ENCODE results near the gene TNFRSF11A. TPM values are rescaled to one million over a fixed set of nuclear protein-coding genes. Genes with fewer than 3 reads are reported as not detected.

Gene TNFRSF11A
- total RNA-seq, 1 donor from 2014 or later, result 0.75 TPM

DNA sequence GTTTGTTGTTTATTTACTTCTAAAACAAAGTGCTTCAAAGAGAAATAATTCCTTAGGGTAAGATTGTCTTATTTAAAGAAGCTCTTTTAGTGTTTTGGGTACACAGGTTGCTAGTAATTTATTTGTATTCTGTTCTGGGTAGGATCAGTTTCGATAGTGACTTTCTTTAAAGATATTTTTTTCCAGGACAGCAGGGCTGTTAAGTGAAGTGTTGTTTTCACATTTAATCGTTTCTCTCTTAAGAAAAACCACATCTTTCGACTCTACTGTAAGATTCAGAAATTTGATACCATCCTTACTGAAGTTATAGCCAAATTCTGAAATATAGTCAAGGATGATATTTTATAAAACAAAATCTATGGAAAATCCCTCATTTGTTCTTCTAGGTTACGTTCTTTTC, 17.8 kb downstream of the TNFRSF11A start:
- Mint-ChIP-seq H3K4me3 (ENCODE audit: unreplicated experiment) (no peak overlapping the region), H3K4me1 (ENCODE audit: low read depth, unreplicated experiment) (peaks cover 17% of the 10 kb centered on the region), H3K36me3 (ENCODE audit: low read depth, unreplicated experiment) (no peaks in the 10 kb centered on the region), H3K27me3 (ENCODE audit: low read depth, unreplicated experiment) (peaks cover 22% of the 10 kb centered on the region), H3K27ac (ENCODE audit: unreplicated experiment) (no peak overlapping the region), H3K9me3 (ENCODE audit: unreplicated experiment) (no peaks in the 10 kb centered on the region)
- Histone ChIP-seq H3K9ac (ENCODE audit: low read length) (no peak overlapping the region), H2AFZ (ENCODE audit: low read depth, low read length) (no peak overlapping the region), H3K36me3 (ENCODE audit: insufficient read depth, low read length) (no peaks in the 10 kb centered on the region), H3K9me3 (ENCODE audit: insufficient read depth, low read depth, low read length) (no peaks in the 10 kb centered on the region), H3K79me2 (ENCODE audit: insufficient read depth, low read length) (no peaks in the 10 kb centered on the region), H4K20me1 (ENCODE audit: insufficient read depth, low read length) (no peaks in the 10 kb centered on the region), H3K4me3 (ENCODE audit: insufficient read depth, low read depth, low read length) (no peak overlapping the region), H3K27me3 (ENCODE audit: insufficient read depth, low read length) (peaks cover 33% of the 10 kb centered on the region), H3K4me1 (ENCODE audit: insufficient read depth, low read length) (peaks cover 14% of the 10 kb centered on the region), H3K4me2 (ENCODE audit: low read length) (no peak overlapping the region), H3K27ac (ENCODE audit: low read depth, low read length) (no peak overlapping the region)
- FAIRE-seq, result no peak
- TF ChIP-seq EZH2 (IDR thresholded peaks at IDR 0.05; ENCODE audit: insufficient read depth, low read length), result no peak
- TF ChIP-seq, protein P1, sequence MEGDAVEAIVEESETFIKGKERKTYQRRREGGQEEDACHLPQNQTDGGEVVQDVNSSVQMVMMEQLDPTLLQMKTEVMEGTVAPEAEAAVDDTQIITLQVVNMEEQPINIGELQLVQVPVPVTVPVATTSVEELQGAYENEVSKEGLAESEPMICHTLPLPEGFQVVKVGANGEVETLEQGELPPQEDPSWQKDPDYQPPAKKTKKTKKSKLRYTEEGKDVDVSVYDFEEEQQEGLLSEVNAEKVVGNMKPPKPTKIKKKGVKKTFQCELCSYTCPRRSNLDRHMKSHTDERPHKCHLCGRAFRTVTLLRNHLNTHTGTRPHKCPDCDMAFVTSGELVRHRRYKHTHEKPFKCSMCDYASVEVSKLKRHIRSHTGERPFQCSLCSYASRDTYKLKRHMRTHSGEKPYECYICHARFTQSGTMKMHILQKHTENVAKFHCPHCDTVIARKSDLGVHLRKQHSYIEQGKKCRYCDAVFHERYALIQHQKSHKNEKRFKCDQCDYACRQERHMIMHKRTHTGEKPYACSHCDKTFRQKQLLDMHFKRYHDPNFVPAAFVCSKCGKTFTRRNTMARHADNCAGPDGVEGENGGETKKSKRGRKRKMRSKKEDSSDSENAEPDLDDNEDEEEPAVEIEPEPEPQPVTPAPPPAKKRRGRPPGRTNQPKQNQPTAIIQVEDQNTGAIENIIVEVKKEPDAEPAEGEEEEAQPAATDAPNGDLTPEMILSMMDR (IDR thresholded peaks at IDR 0.05; ENCODE audit: insufficient read depth, low read depth, low read length), result no peak
- DNase-seq (ENCODE audit: low read depth), result no peak

DNA sequence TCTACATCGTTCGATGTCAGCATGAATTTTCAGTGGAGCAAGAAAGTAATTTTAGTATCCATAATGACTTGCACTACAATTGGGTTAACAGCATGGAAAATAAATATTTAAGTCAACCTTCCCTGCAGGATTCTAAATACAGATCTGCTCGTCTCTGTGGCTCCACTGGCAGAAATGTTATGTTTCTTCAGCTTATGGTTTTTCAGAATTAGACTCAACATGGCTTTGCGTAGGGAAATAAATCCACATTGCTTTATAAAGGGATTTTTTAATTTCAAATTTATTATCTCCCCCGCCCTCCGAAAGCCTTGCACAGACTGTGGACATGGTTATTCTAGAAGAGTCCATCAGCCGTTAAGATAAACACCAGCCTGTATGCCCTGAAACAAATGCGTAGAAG, 18.2 kb downstream of the TNFRSF11A start:
- H3K4me2 ChIP-seq (ENCODE audit: low read length), result no peak overlapping the region
- H3K4me3 ChIP-seq (ENCODE audit: insufficient read depth, low read depth, low read length), result no peak overlapping the region
- Mint-ChIP-seq H3K27me3 (ENCODE audit: low read depth, unreplicated experiment) (peaks cover 22% of the 10 kb centered on the region), H3K27ac (ENCODE audit: unreplicated experiment) (no peak overlapping the region), H3K9me3 (ENCODE audit: unreplicated experiment) (no peaks in the 10 kb centered on the region), H3K4me1 (ENCODE audit: low read depth, unreplicated experiment) (peaks cover 17% of the 10 kb centered on the region), H3K36me3 (ENCODE audit: low read depth, unreplicated experiment) (no peaks in the 10 kb centered on the region), H3K4me3 (ENCODE audit: unreplicated experiment) (no peak overlapping the region)
- FAIRE-seq (no peak), DNase-seq (ENCODE audit: low read depth) (no peak)
- H2AFZ ChIP-seq (ENCODE audit: low read depth, low read length), result no peak overlapping the region
- H3K79me2 ChIP-seq (ENCODE audit: insufficient read depth, low read length), result no peaks in the 10 kb centered on the region
- peaks cover 14% of the 10 kb centered on the region for H3K4me1 ChIP-seq (ENCODE audit: insufficient read depth, low read length)
- TF ChIP-seq, protein P1 (IDR thresholded peaks at IDR 0.05; ENCODE audit: insufficient read depth, low read depth, low read length), result no peak
- TF ChIP-seq EZH2 (IDR thresholded peaks at IDR 0.05; ENCODE audit: insufficient read depth, low read length), result no peak
- H3K9me3 ChIP-seq (ENCODE audit: insufficient read depth, low read depth, low read length), result no peaks in the 10 kb centered on the region
- no peak overlapping the region for H3K27ac ChIP-seq (ENCODE audit: low read depth, low read length)
- no peaks in the 10 kb centered on the region for H4K20me1 ChIP-seq (ENCODE audit: insufficient read depth, low read length)
- H3K36me3 ChIP-seq (ENCODE audit: insufficient read depth, low read length), result no peaks in the 10 kb centered on the region
- H3K9ac ChIP-seq (ENCODE audit: low read length), result no peak overlapping the region
- peaks cover 33% of the 10 kb centered on the region for H3K27me3 ChIP-seq (ENCODE audit: insufficient read depth, low read length)

DNA sequence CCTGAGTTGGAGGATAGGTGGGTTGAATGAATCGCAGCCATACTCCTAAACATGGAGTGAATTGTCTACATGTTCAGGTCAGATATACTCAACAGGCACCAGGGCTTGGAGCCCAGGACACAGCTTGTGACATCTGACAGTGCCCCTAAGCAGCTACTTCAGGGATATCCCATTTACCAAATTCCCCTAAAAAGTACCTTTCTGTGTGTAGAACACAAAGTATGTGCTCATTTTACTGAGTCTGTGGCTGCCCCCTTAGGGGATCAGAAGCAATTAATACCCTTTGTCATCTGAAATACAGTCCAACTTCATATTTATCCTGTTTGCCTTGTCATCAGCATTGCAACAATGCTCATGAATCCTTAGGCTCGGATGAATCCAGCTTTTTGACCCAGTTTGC, 20.8 kb downstream of the TNFRSF11A start:
- H3K36me3 ChIP-seq (ENCODE audit: insufficient read depth, low read length), result no peaks in the 10 kb centered on the region
- no peak overlapping the region for H3K4me2 ChIP-seq (ENCODE audit: low read length)
- H4K20me1 ChIP-seq (ENCODE audit: insufficient read depth, low read length), result no peaks in the 10 kb centered on the region
- no peak overlapping the region for H3K9ac ChIP-seq (ENCODE audit: low read length)
- H2AFZ ChIP-seq (ENCODE audit: low read depth, low read length), result no peak overlapping the region
- Mint-ChIP-seq H3K27ac (ENCODE audit: unreplicated experiment) (no peak overlapping the region), H3K9me3 (ENCODE audit: unreplicated experiment) (no peaks in the 10 kb centered on the region), H3K4me1 (ENCODE audit: low read depth, unreplicated experiment) (peaks cover 6% of the 10 kb centered on the region), H3K27me3 (ENCODE audit: low read depth, unreplicated experiment) (peaks cover 26% of the 10 kb centered on the region), H3K36me3 (ENCODE audit: low read depth, unreplicated experiment) (no peaks in the 10 kb centered on the region), H3K4me3 (ENCODE audit: unreplicated experiment) (no peak overlapping the region)
- H3K27ac ChIP-seq (ENCODE audit: low read depth, low read length), result no peak overlapping the region
- no peaks in the 10 kb centered on the region for H3K9me3 ChIP-seq (ENCODE audit: insufficient read depth, low read depth, low read length)
- peaks cover 31% of the 10 kb centered on the region for H3K27me3 ChIP-seq (ENCODE audit: insufficient read depth, low read length)
- no peak for FAIRE-seq
- no peaks in the 10 kb centered on the region for H3K4me1 ChIP-seq (ENCODE audit: insufficient read depth, low read length)
- H3K79me2 ChIP-seq (ENCODE audit: insufficient read depth, low read length), result no peaks in the 10 kb centered on the region
- TF ChIP-seq, protein P1 (IDR thresholded peaks at IDR 0.05; ENCODE audit: insufficient read depth, low read depth, low read length), result no peak
- TF ChIP-seq EZH2 (IDR thresholded peaks at IDR 0.05; ENCODE audit: insufficient read depth, low read length), result no peak
- H3K4me3 ChIP-seq (ENCODE audit: insufficient read depth, low read depth, low read length), result no peak overlapping the region
- DNase-seq (ENCODE audit: low read depth), result no peak

Measured in astrocyte (in vitro differentiated cells and primary cell).